Fibroblast of pulmonary artery (primary cell): ENCODE results near the gene SCAF4.

Source experiments
- DNase-seq: peaks from one replicate; pipeline ENCODE4 v3.0.0-alpha.2; 2010; ENCODE audit warnings: low read depth
- H3K4me3 ChIP-seq: replicated peaks from 2 replicates; pipeline ENCODE4 v1.5.1; 2011; ENCODE audit warnings: low read depth, mild to moderate bottlenecking, control low read depth, low read length, moderate library complexity
- CTCF ChIP-seq: IDR thresholded peaks from 2 replicates; pipeline ENCODE4 v1.5.1; 2011; ENCODE audit warnings: mild to moderate bottlenecking, control low read depth, low read length, inconsistent platforms; ENCODE audit errors: missing control alignments

SCAF4 gene

DNA sequence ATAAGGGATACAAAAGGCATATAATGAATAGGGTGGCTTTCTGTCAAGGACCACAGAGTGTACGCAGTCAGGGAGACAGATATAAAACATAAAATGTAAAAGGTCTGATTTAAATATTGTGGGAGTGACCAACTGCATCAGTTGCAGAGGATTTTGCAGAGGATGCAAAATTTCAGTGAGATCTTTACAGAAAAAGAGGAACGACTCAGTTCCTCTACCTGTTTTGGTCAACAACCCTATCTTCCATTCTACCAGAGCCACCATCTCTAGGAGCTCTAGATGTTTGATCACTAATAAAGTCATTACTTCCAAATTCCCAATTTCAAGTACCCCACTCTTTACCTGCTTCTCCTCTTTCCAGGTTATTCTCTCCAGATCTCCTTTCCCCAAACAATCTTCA is 56.0 kb downstream of the SCAF4 start:
- H3K4me3 ChIP-seq: no peak overlapping the region
- no peak for TF ChIP-seq CTCF
- no peak for DNase-seq

- H3K4me3 ChIP-seq: no peak overlapping the region
- no peak for DNase-seq
- TF ChIP-seq CTCF: no peak
Observed at GRCh38 chr21:31675318-31675717, 56.6 kb downstream of the SCAF4 start.

- no peak for TF ChIP-seq CTCF
- no peak for DNase-seq
- H3K4me3 ChIP-seq: no peak overlapping the region
Observed at GRCh38 chr21:31673321-31673912, 58.5 kb downstream of the SCAF4 start.

GRCh38 chr21:31671931-31672330 is 60.0 kb downstream of the SCAF4 start:
- no peak for TF ChIP-seq CTCF
- DNase-seq: no peak
- H3K4me3 ChIP-seq: no peak overlapping the region

DNA sequence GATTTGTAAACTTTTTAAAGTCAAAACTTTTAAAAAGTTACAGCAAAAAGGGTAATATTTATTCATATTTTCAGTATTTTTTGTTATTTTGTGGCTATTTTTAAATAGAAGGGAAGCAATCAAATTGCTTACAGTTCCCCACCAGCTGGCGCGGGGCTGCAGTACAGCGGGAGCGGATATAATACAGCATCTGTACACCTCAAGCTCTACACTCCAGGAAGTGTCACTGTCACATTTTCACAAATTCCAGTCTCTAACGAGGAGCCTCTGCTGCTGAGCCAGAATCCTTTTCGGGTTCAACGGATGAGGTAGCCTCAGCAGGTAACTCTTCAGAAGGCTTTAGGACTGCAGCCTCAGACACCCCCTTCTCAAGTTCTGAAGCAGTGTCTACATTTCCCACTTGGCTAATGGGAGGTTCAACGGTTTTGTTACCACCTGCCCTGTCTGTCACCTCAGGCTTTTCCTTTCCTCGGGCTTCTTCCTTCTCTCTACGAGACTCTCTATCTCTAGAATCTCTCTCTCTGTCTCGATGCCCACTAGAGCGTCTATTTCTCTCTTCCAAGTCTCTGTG is 60.7 kb downstream of the SCAF4 start:
- TF ChIP-seq CTCF: no peak
- H3K4me3 ChIP-seq: no peak overlapping the region
- DNase-seq: no peak

- no peak for DNase-seq
- TF ChIP-seq CTCF: no peak
- H3K4me3 ChIP-seq: no peak overlapping the region
Observed at GRCh38 chr21:31670070-31670469, 61.8 kb downstream of the SCAF4 start.
